ENCODE measurements around the gene MYO7B.

DNA sequence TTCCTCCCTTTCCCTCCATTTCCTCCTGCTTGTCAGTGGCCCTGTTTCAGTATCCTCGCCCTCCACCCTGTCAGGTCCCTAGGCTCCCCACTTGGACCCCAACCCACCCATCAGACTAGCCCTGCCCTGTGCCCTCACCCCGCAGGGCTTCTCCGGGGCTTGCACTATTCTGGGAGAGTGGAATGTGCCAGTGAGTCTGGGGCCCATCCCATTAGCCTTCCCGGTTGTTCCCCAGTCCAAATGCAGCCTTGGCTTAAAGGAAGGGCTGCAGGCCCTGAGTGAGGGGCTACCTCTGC lies 45.5 kb downstream of the MYO7B start:
- TF ChIP-seq, protein P1, sequence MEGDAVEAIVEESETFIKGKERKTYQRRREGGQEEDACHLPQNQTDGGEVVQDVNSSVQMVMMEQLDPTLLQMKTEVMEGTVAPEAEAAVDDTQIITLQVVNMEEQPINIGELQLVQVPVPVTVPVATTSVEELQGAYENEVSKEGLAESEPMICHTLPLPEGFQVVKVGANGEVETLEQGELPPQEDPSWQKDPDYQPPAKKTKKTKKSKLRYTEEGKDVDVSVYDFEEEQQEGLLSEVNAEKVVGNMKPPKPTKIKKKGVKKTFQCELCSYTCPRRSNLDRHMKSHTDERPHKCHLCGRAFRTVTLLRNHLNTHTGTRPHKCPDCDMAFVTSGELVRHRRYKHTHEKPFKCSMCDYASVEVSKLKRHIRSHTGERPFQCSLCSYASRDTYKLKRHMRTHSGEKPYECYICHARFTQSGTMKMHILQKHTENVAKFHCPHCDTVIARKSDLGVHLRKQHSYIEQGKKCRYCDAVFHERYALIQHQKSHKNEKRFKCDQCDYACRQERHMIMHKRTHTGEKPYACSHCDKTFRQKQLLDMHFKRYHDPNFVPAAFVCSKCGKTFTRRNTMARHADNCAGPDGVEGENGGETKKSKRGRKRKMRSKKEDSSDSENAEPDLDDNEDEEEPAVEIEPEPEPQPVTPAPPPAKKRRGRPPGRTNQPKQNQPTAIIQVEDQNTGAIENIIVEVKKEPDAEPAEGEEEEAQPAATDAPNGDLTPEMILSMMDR (IDR thresholded peaks at IDR 0.05; ENCODE audit: insufficient read depth, low read length), result no peak
- TF ChIP-seq POLR2AphosphoS5 (IDR thresholded peaks at IDR 0.05; ENCODE audit: low read depth) (no peak), GABPA (IDR thresholded peaks at IDR 0.05; ENCODE audit: low read depth) (no peak), SPI1 (IDR thresholded peaks at IDR 0.05; ENCODE audit: borderline replicate concordance, low read depth) (no peak)
- TF ChIP-seq, protein P2, sequence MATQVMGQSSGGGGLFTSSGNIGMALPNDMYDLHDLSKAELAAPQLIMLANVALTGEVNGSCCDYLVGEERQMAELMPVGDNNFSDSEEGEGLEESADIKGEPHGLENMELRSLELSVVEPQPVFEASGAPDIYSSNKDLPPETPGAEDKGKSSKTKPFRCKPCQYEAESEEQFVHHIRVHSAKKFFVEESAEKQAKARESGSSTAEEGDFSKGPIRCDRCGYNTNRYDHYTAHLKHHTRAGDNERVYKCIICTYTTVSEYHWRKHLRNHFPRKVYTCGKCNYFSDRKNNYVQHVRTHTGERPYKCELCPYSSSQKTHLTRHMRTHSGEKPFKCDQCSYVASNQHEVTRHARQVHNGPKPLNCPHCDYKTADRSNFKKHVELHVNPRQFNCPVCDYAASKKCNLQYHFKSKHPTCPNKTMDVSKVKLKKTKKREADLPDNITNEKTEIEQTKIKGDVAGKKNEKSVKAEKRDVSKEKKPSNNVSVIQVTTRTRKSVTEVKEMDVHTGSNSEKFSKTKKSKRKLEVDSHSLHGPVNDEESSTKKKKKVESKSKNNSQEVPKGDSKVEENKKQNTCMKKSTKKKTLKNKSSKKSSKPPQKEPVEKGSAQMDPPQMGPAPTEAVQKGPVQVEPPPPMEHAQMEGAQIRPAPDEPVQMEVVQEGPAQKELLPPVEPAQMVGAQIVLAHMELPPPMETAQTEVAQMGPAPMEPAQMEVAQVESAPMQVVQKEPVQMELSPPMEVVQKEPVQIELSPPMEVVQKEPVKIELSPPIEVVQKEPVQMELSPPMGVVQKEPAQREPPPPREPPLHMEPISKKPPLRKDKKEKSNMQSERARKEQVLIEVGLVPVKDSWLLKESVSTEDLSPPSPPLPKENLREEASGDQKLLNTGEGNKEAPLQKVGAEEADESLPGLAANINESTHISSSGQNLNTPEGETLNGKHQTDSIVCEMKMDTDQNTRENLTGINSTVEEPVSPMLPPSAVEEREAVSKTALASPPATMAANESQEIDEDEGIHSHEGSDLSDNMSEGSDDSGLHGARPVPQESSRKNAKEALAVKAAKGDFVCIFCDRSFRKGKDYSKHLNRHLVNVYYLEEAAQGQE (IDR thresholded peaks at IDR 0.05; ENCODE audit: insufficient replicate concordance, low read depth), result no peak
